Left forelimb (tissue), 1 donor: ENCODE data around the gene TRAF1.

Experiments
- DNase-seq: peaks from one replicate; pipeline ENCODE4 v3.0.0-alpha.2; 2018; ENCODE audit warnings: low spot score

Gene TRAF1

DNA sequence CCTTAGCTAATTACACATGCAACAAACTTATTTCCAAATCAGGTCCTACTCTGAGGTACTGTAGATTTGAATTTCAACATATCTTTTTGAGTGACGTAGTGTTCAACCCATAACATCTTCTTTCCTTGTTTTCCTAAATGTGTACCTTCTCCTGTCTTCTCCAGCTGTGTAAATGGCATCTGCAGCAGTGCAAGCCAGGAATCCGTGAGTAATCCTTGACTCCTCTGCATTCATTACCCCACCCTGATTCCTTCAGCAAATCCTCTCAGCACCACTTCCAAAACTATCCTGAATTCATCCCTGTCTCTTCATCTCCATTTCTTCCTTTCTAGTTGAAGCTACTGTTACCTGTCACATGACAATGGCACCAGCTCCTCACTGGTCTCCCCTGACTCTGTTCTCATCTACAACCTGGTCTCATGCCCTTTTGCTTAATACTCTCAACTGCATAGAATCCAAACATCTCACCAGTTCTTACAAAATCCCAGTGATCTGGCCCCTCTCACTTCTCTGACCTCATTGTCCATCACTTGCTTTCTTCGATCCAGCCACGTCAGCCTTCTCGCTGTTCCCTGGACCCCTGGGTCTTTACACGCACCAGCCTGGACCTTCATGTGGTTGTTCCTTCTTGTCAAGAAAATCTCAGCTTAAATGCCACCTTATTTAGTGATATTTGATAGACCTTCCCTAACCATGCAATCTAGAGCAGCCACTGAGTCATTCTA, 14.6 kb upstream of the TRAF1 start:
- DNase-seq = no peak

DNA sequence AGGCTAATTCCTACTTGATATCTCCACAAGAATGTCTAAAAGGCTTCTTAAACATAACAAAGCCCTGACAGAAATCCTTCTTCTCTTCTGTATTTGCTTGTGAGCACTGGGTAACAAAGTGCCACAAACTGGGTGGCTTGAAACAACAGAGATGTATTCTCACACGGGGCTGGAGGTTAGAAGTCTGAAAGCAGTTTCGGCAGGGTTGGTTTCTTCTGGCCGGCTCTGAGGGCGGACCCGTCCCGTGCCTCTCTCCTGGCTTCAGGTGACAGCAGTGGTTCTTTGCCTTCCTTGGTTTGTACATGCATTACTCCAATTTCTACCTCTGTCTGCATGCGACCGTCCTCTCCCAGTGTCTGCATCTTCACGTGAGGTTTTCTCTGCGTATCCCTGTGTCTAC, 14.0 kb upstream of the TRAF1 start:
- no peak for DNase-seq

DNA sequence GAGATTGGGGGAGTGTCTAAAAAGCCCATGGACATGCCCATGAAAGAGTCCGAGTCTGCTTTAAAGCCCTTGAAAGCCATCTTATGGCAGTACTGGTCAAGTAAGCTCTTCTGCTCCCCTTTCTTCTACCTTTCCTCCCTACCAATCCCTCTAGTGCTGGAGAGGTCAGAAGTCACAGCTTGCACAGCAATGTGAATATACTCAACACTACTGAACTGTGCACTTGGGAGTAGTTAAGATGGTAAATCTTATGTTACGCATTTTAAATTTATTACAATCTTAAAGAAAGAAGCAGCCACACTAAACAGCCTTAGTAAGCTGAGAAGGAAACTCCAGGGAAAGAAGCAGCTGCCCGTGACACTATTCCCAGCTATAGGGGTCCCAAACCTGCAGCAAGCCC, 12.3 kb upstream of the TRAF1 start:
- no peak for DNase-seq

DNA sequence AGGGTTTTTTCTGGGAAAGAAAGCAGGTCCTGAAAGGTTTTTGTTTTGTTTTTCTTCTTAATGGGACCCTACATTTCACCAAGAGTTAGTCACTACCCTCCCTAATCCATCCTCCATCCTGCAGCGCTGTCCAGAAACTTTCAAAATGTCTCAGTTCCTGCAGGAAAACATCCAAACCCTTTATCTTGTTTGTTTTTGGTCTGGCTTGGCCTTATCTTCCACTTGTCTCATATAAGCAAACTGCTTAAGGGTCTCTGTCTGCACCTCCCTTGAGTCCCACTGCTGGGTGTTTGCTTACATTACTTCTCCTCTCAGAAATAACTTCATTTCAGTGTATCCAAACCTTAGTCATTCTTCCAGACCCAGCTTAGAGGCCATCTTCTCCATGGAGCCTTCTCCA, 11.0 kb upstream of the TRAF1 start:
- no peak for DNase-seq

DNA sequence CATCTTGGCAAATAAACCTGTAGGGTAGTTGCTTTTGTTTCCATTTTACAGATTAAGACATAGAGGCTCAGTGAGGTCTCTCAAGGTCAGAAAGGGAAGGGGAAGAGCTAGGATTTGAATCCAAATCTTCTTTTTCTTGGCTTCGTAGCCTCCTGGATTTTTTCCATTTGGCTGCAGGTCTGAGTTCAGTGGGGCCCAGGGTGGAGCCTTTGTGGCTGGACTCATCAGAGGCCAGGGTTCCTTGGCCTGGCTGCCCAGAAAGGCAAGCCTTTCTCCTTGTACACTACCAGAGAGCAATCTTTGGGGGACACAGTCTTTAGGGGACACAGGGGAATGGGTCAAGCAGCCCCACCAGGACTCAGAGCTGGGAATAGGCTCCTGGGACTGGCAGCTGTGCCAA, 10.5 kb upstream of the TRAF1 start:
- no peak for DNase-seq

DNA sequence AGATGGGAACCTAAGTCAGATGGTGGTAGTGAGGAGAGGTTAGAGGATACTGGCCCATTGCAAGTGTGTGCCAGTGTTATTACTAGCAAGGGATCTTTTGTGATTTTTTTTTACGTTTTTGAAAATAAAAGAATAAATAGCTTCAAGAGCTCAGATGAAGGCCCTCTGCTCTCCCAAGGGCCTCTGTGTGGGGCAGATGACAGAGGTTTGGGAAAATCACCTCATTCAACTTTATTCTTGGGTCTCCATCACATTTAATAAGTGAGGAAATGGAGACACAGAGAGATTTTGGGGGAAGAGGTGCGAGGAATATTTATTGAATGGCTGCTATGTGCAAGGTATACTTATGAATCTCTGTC, 10.1 kb upstream of the TRAF1 start:
- DNase-seq = no peak

DNA sequence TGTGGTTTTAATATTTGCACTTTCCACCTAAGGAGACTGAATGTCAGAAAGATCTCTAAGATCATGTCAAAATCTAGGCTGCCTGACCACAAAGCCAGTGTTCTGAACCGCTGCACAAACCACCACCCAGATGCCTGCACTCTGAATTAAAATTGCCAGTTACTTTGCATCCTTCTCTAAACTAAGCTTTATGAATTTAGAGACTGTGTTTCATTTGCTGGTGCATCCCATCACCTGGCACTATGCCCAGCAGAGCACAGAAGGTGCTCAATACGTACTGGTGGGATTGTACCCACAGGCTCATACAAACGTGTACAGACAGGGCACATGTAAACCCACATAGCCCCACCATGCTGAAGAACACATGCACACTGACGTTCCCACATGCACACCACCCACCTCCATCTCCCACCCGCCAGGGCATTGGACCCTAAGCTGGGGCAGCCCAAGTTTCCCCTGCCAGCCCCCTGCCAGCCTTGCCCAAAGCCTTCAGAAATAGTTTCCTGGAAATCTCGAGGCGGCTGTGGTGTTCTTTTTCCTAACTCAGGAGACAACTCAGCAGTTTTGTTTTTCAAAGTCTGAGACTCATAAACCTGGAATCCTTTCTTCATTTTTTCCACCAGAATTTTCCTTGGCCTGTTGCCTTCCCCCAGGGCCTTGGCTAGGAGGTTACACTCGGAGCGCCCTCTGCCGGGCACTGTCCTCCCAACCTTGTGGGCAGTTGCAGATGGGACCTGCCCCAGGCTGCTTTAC, 9.6 kb upstream of the TRAF1 start:
- peak; percentile 93 for DNase-seq

DNA sequence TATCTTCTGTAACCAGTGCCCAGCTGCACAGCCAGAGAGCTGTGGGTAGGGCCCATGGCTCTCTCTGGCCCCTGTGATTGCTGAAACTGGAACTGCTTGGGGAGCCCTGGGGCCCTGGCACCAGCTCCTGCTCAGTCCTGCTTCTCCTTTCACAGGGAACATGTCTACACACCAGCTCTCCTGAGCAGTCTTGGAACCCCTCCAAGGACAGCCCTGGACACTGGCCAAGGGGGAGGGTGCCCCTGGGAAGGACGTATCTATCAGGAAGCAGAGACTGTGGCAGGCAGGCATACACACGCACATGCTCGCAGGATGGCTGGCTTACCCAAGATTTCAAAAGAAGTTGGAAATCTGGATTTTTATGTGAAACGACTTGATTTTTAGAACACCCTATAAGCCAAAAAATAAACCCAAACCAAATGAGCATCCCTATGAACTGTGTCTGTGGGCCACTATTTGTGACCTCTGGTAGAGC, 8.8 kb upstream of the TRAF1 start:
- DNase-seq = peak; percentile 91

DNA sequence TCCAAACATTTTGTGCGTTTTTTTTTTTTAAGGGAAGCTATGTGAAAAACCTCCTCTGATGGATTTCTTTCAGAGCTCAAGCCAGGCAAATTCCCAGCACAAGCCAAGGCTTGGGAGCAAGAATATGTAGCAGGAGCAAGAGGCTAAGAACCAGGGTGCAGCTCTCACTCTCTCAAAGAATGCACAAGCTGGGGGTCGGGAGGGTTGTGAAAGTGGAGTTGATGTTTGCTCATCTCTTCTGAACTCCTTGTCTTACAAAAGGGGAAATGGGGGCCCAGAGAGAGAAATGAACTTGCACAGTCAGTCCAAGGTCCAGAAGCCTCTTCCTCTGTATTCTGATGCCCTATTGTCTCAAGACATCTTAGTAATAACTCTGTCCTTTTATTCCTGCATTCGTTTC, 7.7 kb upstream of the TRAF1 start:
- no peak for DNase-seq

DNA sequence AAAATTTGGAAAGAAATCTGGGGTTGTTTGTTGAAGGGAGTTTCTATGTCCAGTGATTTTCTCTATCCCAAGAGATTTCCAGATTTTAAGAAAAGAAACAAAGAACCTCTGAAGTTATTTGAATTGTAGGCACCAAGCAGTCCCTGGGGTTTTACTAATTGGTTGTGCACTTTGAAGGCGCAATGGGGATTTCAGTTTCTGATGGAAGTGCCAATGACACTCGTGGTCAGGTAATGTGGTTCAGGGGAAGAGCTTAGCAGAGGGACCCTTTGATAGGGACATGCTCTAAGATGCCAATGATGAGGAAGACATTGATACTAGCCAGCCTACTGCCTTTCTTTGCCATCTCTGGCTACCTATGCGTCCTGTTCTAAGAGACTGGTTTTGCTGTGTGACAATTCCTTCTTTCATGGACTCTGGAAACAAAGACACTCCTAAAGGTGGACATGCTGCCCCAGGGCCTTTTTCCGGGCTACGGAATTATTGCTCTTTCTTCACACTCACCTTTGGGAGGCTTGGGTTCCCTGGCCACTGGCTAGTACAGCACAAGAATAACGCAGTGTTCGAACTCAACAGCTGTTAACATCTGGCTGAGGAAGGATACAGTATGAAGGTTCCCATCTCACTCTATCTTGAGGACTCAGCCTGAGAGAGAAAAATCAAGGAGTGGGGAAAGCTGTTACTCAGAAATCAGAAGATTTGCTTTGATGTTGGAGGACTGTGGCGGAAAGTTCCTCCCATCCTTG, 6.9 kb upstream of the TRAF1 start:
- no peak for DNase-seq

DNA sequence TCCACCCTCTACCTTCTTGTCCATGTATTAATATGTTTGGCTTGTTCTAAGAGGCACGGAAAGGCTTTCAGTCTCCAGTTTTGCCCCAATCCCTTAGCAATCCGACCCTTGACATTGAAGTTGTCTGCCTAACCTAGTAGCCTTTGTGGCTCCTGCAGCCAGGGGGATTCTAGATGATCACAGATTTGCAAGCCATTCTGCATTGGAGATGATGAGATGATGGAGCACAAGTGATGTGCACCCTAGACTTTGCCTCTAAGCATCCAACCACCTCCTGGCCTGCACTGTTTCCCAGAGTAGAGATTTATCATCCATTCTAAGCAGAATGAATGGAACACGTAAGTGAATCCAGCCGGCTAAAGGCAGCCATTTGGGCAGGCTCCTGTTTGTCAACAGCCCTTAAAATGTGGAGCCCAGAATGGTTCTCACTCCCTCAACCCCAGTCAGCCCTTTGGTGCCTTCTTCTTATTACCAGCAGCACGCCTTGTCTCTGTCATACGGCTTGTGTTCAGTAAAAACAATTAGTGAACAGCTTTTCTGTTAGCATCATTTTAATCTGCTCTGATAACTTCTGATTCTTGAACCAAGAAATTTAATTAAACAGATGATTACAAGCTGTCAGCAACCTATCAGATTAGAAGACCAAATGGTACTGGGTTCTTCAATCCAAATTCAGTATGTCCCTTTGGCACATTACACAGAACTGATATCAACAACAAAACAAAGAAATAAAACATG, 5.7 kb upstream of the TRAF1 start:
- peak; percentile 42 for DNase-seq

DNA sequence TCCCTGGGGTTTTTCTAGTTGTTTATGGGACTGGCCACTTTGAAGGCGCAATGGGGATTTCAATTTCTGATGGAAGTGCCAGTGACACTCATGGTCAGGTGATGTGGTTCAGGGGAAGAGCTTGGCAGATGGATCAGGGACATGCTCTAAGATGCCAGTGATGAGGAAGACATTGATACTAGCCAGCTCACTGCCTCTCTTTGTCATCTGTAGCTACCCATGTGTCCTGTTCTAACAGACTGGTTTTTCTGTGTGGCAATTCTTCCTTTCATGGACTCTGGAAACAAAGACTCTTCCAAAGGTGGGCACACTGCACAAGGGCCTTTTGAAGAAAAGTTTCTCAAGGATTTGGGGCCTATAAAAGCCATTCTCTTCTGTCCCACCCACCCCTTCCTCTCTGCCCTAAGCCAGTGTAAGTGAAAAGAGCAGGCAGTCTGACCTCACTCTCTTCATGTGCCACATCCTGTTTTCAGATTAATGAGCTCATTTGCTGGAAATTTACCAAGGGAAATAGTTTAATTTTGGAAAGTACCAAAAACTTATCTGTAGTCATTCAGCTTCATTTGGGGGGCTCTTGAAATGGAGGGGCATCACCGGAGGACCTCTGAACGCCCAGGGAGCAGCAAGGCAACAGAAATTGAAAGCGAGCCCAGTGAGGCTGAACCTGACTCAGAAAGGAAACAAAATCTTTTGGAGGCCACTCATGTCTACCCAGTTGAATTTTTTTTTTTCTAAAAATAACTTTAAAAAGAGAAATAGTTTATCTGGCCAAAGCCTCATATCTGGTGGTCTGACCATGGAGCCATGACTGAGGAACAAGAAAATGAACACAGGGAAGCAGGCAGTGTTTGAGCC, 4.9 kb upstream of the TRAF1 start:
- peak; percentile 60 for DNase-seq

DNA sequence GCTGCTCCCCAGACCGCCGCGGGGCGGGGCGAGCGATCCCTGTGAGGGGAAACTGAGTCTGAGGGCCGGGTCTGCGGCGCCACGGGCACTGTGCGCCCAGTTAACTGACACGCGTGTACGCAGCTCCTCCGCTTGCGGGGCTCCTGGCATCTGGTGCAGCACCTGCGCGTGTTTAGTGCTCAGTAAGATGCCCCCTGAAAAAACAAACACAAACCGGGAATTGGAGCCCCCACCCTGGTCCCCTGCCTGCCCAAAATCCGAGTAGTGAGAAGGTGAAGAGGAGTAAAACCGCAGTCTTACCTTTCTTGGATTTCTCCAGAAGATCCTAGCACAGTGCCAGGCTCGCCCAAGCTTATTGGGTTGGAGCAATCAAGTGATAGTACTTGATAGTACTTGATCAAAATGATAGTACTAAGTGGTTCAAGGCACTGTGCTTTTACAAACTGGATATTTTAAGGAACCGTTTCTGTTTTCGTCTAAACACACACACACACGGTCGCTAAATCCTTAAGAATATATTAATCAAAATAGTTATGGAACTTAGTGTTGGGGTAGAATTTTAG, 2.7 kb upstream of the TRAF1 start:
- DNase-seq = peak; percentile 65

DNA sequence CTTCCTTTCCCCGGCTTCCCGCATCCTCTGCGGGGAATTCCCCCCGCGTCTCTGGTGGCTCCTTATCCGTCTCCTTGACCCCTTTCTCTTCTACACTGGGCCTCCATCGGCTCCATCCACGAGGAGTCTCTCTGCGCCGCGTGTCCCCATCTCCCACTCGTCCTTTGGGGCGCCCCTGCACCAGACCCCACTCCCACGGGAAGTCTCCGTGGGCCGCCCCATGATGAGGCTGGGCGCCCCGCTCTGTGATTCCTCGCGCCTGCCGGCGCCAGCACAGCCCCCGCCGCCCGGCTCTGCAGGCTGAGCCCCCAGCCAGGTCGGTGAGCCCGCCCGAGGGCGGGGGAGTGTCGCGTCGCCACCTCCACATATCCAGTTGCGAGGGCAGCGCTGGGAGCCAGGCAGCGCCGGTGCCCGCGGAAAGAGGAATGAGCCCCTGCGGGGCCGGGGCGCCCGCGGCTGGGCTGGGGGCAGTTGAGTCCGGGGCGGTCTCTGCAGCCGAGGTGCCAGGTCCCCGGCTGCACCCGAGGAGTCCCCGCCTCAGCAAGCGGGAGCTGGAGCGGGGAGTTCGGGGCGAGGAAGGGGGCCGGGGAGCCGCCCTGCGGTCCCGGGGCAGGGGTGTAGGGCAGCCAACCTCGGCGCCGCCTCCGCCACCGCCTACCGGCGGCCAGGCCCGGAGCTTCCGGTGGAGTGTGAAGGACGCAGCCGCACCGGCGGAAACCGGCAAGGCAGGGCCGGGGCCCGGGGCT, 2.1 kb upstream of the TRAF1 start:
- peak; percentile 82 for DNase-seq

DNA sequence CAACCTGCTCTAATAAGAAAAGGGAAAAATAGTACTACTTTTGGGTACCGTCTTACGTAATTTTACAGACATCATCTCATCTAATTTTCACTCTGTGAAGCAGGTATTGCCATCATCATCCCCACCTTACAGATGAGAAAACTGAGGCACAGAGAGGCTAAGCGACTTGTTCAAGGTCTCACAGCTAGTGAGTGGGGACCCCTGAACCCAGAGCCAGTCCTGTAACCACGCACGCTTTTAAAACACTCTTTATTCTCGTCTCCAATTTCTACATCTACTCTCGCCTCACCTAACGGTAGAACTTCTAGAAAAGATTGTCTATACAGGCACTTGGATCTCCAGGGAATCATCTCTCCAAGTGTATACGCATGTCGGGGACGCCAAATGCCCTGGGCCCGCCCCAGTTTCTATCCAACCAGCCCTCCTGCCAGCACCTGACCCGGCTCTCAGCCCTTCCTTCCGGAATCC, 1.5 kb upstream of the TRAF1 start:
- DNase-seq = no peak

DNA sequence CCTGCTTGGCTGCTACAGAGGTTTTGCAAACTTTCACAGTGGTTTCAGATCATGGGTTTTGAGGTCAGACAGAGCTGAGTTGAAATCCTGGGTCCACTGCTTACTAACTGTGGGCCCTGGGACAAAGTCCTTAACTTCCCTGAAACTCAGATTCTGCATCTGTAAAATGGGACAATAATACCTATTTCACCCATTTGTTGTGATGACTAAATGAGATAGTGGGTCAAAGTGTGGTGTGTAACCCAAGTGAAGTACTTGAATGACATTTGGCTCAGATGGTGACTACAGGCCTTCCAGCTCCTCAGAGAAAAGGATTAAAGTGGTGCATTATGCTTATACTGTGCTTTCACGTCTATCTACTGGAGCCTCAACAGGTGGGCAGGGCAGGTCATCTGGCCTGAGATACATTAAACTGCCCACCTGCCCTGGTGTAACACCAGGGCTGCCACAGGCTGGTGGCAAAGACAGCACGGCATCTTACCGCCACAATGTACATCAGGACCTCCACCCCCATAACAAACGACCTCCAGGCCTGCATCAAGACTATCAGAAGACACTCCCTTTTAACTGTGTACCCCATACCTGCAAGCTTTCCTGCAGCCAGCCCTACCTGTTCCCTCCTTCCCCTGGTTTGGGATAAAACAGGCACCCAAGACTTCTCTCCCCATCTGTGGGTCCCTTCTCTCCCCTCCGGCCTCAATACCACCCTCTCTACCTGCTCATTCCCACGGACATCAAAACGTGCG, 846 bp upstream of the TRAF1 start:
- DNase-seq = no peak

DNA sequence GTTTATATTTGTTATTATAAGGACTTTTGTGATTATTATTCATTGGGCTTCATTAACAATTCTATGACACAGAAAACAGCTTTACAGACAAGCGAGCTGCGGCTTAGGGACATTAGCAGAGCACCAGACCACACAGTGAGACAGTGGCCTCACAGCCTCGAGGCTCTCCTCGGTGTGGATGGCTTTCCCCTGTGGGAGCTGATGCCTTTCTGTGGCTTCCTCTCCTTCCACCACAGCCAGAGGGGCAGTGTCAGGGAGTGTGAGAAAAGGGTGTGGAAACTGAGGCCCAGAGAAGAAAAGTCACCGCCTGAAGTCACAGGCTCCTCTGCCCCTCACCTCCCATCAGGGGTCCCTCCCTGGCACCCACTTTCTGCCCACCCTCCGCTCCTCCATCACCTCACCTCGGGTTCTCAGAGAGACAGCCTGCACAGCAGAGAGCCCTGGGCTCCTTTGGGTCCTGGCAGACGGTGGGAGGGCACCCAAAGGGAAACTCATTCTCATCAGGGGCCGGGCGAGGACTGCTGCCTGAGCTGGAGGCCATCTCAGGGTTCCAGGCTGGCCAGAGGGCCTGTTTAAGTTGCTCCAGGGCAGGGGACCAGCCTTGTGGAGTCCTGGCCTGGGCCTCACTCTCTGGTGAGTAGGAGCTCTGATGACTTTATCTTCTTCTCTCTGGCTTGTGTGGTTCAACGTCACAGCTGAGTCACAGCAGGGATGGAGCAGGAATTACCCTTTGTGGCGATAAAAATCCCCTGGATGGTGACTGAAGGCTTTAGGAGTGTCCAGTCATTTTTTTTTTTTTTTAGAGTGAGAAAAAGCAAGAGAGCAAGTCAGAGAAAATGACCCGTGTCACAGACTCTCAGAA, 830 bp downstream of the TRAF1 start:
- no peak for DNase-seq
